Mucosa of stomach (tissue), 1 donor: ENCODE data around the gene SRGAP2.
"Not testable (repeated sequence)": the region's sequence is repeated elsewhere in the genome, so short reads cannot be mapped to it uniquely, and the experiment has no call there.

ENCODE experiments used
- H3K27me3 ChIP-seq: one replicate; pipeline ENCODE4 v1.7.0; 2013; ENCODE audit warnings: mild to moderate bottlenecking, low read length; ENCODE audit not compliant: control insufficient read depth, insufficient read depth
- H3K36me3 ChIP-seq: one replicate; pipeline ENCODE4 v1.7.0; 2013; ENCODE audit warnings: low read length; ENCODE audit not compliant: control insufficient read depth, insufficient read depth
- H3K4me1 ChIP-seq: one replicate; pipeline ENCODE4 v1.7.0; 2013; ENCODE audit warnings: mild to moderate bottlenecking, low read length; ENCODE audit not compliant: control insufficient read depth, insufficient read depth
- H3K4me3 ChIP-seq: one replicate; pipeline ENCODE4 v1.7.0; 2013; ENCODE audit warnings: low read length
- H3K9ac ChIP-seq: one replicate; pipeline ENCODE4 v1.7.0; 2013; ENCODE audit warnings: mild to moderate bottlenecking, low read length, moderate library complexity
- H3K9me3 ChIP-seq: one replicate; pipeline ENCODE4 v1.7.0; 2013; ENCODE audit warnings: mild to moderate bottlenecking, low read length, moderate library complexity; ENCODE audit not compliant: control insufficient read depth
- donor health status: Pancreatic carcinoma.

SRGAP2 gene

GRCh38 chr1:206240288-206240687, 36.9 kb downstream of the SRGAP2 start:
- not testable (repeated sequence) for H3K9me3 ChIP-seq, H3K9ac ChIP-seq, H3K4me1 ChIP-seq, H3K27me3 ChIP-seq, H3K36me3 ChIP-seq, H3K4me3 ChIP-seq

- H3K36me3 ChIP-seq, H3K4me1 ChIP-seq, H3K4me3 ChIP-seq, H3K27me3 ChIP-seq, H3K9ac ChIP-seq, H3K9me3 ChIP-seq: not testable (repeated sequence)
These were observed 40.0 kb downstream of the SRGAP2 start for GRCh38 chr1:206243335-206243734.

GRCh38 chr1:206245479-206245878, 42.1 kb downstream of the SRGAP2 start:
- H3K4me1 ChIP-seq, H3K9me3 ChIP-seq, H3K27me3 ChIP-seq, H3K9ac ChIP-seq, H3K36me3 ChIP-seq, H3K4me3 ChIP-seq: not testable (repeated sequence)

GRCh38 chr1:206246129-206246886, 43.0 kb downstream of the SRGAP2 start:
- not testable (repeated sequence) for H3K4me3 ChIP-seq, H3K27me3 ChIP-seq, H3K9ac ChIP-seq, H3K36me3 ChIP-seq, H3K9me3 ChIP-seq, H3K4me1 ChIP-seq

GRCh38 chr1:206250953-206251681, 47.8 kb downstream of the SRGAP2 start:
- not testable (repeated sequence) for H3K27me3 ChIP-seq, H3K4me3 ChIP-seq, H3K9me3 ChIP-seq, H3K36me3 ChIP-seq, H3K9ac ChIP-seq, H3K4me1 ChIP-seq

- not testable (repeated sequence) for H3K9ac ChIP-seq, H3K27me3 ChIP-seq, H3K9me3 ChIP-seq, H3K4me1 ChIP-seq, H3K4me3 ChIP-seq, H3K36me3 ChIP-seq
These were observed 49.5 kb downstream of the SRGAP2 start for GRCh38 chr1:206252680-206253335.
